G401.6 (cell line): Measurements from ENCODE around the gene PRRG1.
"Not testable (repeated sequence)": the region's sequence is repeated elsewhere in the genome, so short reads cannot be mapped to it uniquely, and the experiment has no call there.

Experiments
- FAIRE-seq: peaks from 2 replicates; lab custom pipeline; 2012; peaks lifted over from hg19 to GRCh38; lab: Jason Lieb, UNC

PRRG1 gene

GRCh38 chrX:37349221-37350033 is at the start of gene PRRG1:
Gene PRRG1 (plus strand): TSS chrX:37349364. CDS start chrX:37406250, 56,886 bp downstream.
- no peak for FAIRE-seq

- no peak for FAIRE-seq
Measured at GRCh38 chrX:37302569-37302968, 46.6 kb upstream of the PRRG1 start.

GRCh38 chrX:37305238-37305637 is 43.9 kb upstream of the PRRG1 start:
- FAIRE-seq: not testable (repeated sequence)

DNA sequence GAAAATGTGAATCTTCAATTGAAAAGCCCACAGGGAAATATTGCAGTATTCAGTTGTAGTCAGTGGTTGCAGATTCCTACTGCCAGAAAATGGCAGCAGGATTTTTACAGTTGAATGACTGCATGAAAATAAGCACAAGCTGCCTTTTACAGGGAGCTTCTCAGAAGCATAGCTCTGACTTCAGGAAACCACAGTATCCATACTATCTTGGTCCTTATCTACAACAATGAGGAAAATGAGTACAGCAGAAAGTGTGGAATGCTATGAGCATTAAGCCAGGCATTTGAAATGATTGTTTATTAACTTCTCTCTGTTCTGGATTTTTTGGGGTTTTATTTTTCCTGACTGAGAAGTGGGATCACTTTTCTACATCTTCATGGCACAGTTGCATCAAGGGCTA is 34.6 kb upstream of the PRRG1 start:
- no peak for FAIRE-seq

DNA sequence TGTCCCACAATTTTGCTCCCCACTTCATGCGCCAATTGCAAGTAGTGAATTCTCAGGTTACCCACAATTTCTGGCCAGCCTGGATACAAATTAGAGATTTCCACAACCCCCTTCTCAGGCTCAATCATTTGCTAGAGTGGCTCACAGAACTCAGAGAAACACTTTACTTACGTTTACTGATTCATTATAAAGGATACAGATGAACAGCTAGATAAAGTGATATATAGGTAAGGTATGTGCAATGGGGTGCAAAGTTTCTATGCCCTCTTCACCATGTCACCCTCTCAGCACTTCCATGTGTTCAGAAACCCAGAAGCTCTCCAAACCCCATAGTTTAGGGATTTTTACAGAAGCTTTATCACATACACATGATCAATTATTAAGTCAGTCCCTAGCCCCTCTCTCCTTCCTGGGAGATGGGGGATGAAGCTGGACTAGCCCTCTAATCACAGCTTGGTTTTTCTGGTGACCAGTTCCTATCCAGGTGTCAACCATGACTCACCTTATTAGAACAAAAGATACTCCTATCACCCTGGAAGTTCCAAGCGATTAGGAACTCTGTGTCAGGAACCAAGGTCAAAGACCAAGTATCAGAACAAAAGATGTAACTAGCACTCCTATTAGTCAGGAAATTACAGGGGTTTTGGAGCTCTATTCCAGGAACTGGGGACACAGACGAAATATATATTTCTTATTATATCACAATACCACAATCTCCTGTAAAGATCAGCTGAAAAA is 33.5 kb upstream of the PRRG1 start:
- no peak for FAIRE-seq

- FAIRE-seq: no peak
Measured at GRCh38 chrX:37320541-37321203, 28.5 kb upstream of the PRRG1 start.

DNA sequence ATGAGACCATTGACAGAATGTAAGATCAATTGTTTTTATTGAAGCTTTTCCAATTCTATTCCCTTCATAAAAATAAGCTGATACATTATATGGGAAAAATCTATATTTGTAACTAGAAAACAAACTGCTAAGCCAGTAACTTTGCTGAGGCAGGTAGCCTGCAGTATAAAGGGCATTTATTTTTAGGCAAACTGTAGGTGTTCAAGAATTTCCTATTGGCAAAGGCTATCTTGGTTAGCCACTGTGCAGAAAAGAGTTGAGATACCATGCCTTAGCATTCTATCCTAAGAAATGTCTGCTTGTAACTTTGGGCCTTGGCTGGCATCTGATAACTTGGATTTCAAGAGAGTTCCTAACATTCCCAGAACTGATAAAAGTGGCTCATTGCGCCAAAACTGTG is 18.5 kb upstream of the PRRG1 start:
- no peak for FAIRE-seq

DNA sequence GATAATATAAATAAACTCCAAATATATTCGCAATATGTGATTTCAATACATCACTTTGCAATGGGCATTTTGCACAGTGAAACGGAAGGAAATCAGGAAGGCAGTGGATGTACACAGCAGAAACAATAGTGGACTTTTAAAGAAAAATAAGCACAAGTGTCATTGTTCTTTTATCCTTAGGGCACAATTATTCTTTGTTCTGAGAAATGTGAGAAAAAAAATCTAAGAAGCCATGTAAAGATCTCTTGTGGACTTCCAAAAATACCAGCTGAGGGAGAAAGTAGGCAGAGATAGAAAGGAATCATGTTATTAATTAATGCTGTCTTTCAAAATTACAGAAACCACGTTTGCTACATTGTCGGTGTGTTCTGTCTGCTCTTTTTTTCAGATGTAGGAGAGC is 17.6 kb upstream of the PRRG1 start:
- no peak for FAIRE-seq

GRCh38 chrX:37332055-37332454 is 17.1 kb upstream of the PRRG1 start:
- FAIRE-seq: no peak

DNA sequence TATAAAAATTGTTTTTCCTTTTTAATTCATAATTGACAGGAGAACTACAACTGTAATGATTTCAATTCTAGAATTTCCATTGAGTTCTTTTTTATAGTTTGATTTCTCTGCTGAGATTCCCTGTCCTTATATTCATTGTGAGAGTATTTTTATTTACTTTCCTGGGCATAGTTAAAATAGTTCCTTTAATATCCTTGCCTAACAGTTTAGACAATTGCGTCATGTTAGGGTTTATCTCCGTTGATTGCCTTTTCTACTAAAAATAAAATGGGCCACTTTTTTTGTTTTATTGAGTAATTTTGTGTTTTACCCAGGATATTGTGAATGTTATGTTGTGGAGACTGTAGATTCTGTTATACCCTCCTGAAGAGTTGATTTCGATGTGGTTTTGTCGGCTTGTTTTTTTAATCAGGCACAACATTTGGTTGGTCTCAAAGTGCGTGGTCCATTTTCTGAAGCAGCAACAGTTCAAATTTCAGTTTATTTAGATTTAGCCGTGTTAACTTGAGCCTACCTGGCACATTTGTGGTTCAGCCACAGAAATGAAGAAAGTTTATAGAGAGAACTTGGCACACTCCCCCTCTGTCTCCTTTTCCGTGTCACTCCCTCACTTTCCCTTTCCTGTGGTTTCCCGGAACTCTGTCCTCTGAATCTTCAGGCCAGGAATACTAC is 16.0 kb upstream of the PRRG1 start:
- FAIRE-seq: no peak

DNA sequence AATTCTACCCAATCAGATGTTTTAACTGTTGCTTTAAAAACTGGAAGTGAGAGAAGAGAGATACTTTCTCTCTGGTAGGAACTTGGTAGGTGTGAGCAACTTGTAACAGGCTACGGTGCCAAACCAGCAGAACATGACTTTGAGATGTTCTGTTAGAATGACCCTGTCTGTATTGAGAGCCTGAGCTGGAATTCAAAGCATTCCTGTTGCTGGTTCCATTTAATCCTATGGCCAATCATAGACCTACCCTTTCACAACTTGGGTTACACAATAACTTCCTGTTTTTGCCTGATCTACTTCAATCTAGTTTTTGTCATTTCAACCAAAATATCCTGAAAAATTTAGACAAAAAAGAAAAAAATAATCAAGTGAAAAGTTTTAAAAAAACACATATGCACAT is 1.7 kb upstream of the PRRG1 start:
- no peak for FAIRE-seq

DNA sequence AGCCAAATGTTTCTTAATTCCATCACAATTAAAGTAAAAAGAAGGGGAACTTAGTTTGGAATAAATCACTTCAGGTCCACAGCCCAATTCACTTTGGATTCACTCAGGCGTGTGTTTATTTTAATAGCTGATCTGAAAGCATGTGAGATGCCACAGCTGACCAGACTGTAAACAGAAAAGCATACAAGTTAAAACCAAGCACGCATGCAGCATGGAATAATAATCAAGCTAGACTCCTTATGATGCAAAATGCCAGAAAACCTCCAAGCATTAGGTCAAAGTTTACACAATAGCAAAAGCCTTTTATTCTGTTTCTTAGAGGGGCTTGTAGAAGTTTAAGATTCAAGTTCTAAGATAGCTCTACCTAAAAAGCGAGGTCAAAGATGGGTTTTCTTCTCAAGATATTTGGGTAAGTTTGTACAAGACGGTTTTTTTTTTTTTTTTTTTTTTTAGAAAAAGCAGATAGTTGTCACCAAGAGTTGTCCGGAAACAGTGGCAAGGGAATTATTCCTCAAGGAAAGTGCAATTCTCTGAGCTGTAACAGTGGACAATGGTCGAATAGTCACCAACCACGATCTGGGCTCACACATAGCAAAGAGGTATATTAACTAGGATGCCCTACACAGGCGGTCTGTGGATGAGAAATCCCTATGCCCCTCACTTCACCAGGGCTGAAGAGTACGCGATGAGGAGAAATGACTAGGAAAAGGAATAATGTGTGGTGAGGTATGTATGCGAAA is 763 bp upstream of the PRRG1 start:
- FAIRE-seq: no peak

DNA sequence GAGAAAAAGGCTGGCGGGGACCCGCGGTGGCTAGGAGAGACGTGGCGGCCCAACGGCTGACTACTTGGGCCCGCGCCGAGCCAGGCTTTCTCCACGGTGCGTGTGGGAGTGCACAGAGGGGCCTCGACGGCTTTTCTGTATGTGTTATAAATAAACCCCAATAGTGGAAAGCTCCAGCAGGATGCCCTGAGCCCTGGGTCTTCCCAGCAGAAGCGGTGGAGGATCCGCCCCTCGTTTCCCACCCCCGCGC is 268 bp upstream of the PRRG1 start:
- FAIRE-seq: no peak

DNA sequence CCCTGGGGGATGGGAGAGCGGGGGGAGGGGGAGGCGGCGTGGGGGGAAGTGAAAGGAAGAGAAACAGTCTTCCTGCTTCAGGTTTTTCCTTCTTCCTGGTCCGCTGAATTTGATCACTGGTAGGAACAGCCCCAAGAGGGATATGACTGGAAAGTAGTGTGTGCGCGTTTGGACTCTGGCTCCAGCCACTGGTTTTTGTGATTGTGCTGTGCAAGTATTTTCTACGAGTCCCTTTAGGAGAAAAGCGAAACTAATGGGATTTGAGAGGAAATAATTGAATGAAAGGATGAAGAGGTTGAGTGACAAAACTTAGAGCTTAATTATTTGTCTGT is 836 bp downstream of the PRRG1 start:
- no peak for FAIRE-seq

- no peak for FAIRE-seq
Measured at GRCh38 chrX:37353646-37354045, 4.5 kb downstream of the PRRG1 start.

DNA sequence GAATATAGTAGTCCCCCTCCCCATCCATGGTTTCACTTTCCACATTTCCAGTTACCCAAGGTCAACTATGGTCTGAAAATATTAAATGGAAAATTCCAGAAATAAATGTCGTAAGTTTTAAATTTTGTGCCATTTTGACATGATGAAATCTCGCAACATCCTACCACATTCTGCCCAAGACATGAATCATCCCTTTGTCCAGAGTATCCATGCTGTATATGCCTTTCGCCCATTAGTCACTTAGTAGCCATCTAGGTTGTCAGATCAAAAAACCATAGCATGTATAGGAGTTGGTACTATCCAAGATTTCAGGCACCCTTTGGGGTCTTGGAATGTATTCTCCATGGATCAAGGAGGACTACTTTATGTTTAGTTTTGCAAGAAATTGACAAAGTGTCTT is 8.3 kb downstream of the PRRG1 start:
- no peak for FAIRE-seq

DNA sequence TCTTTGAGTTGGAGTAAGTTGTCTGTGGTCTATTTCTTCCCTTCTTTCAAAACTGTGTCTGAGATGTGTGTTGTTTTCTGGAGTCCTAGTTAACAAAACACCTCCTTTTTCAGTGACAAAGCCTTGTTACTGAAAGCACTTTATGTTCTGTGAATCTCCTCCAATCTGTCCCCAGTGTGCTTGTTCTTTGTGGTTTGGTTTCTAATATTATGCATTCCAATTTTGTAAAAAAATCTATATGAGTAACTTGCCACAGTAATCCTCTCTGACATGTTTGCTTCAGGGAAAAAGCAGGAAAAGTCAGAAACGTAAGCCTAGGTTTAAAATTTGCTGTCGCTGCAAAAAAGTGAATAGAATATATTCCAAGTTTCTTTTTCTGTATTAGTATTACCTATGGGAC is 12.4 kb downstream of the PRRG1 start:
- no peak for FAIRE-seq

DNA sequence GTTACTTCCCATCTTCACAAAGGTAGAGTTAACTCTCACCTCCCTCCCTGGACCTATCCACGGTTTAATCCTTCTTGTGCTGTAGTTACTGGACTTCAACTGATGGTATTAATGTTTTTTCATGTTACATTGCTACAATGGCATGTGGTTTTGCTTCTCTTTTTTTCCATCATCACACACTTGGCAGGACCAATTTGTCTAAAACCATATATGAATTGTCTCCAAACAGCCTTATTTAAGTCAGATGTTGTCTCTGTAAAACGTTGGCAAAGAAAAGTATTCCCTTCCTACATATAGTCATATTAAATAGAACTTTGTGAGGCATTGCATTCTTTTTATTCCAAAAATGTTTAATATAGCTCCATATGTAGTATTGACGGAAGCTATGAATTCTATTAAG is 15.5 kb downstream of the PRRG1 start:
- no peak for FAIRE-seq

DNA sequence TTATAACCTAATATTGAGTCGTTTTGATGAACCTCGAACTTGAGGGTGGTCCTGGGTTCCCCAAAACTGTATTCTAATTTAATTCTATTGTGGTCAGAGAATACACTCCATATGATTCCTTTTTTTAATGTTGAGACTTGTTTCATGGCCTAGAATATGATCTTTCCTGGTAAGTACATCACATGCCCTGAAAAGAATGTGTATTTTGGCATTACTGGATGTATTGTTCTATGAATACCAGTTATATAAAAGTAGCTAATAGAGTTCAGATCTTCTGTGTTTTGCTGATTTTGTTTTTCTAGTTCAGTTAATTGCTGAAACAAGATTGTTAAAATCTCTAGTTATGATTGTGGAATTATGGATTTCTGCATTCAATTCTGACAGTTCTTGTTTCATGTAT is 18.8 kb downstream of the PRRG1 start:
- FAIRE-seq: no peak

GRCh38 chrX:37370499-37371141 is 21.5 kb downstream of the PRRG1 start:
- no peak for FAIRE-seq

DNA sequence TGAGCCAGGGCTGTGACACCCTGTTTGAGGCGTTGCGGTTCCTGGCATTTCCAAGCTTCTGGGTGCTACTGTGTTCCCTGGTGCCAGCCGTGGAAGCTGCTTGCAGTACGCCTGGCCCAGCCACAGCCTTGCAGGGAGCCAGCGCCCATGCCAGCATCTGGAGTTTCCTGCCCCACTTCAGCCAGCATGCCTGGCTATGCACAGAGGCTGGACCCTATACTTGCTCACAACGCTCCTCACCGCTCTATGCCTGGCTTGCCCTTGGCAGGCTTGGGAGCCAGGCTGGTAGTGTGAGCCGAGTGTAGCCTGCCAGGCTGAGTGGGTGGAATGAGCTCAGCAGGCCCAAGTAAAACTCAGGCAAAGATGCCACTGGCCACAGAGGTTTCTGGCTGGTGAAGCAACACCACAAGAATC is 22.4 kb downstream of the PRRG1 start:
- FAIRE-seq: no peak

DNA sequence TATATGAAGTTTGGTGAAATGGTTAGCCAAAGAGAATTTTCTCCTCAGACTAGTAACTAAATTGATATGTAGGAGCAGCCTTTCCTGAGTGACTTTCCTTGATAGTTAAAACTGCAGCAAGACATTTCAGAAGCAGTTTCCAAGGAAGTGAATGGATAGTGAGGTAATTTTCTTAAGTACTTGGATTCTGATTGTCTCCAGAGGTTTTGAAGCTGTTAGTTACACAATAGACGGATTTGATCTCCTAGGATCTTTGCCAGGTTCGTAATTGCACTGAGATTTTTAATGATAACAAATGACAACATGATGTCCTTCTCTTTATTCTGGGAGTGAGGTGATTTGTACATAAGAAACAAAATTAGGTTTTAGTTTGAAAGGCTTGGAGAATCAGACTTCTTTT is 29.2 kb downstream of the PRRG1 start:
- FAIRE-seq: no peak
